ENCODE data around the gene CFAP161. TPM values are rescaled to one million over a fixed set of nuclear protein-coding genes. Genes with fewer than 3 reads are reported as not detected.

The CFAP161 gene
- polyA plus RNA-seq, 1 donor (not counting 4 experiments of a cell fraction or from before 2014, with no cell fraction given), result not detected

GRCh38 chr15:81176291-81176893 is 42.3 kb downstream of the CFAP161 start:
- no peak overlapping the region for H2AFZ ChIP-seq (ENCODE audit: control insufficient read depth, low read length)
- H3K4me3 ChIP-seq (ENCODE audit: control insufficient read depth in 2 of 3, extremely low read depth in 1 of 3, insufficient read depth in 2 of 3, low read depth in 1 of 3, low read length in 3 of 3), result no peak overlapping the region
- no peaks in the 10 kb centered on the region for H3K36me3 ChIP-seq (ENCODE audit: control insufficient read depth in 2 of 2, extremely low read depth in 1 of 2, insufficient read depth in 2 of 2, low read length in 2 of 2)
- TF ChIP-seq EZH2 (IDR thresholded peaks at IDR 0.05; ENCODE audit: low read length) (no peak), CTCF (optimal IDR thresholded peaks at IDR 0.05 in 1 of 3, IDR thresholded peaks at IDR 0.05 in 1 of 3, conservative IDR thresholded peaks at IDR 0.05 in 1 of 3; ENCODE audit: extremely low read depth in 1 of 3, insufficient read depth in 2 of 3, low read length in 3 of 3) (no peak)
- FAIRE-seq, result no peak
- H3K9me1 ChIP-seq (ENCODE audit: control insufficient read depth, extremely low read depth, insufficient read depth, low read length), result no peaks in the 10 kb centered on the region
- no peaks in the 10 kb centered on the region for H3K79me2 ChIP-seq (ENCODE audit: control insufficient read depth, insufficient read depth, low read length)
- H3K9me3 ChIP-seq (ENCODE audit: control insufficient read depth, low read depth, low read length), result no peaks in the 10 kb centered on the region
- H3K27me3 ChIP-seq (ENCODE audit: control insufficient read depth, extremely low read depth, insufficient read depth, low read length), result no peaks in the 10 kb centered on the region
- H3K4me1 ChIP-seq (ENCODE audit: control insufficient read depth, extremely low read depth, insufficient read depth, low read length), result no peaks in the 10 kb centered on the region
- no peak overlapping the region for H3K9ac ChIP-seq (ENCODE audit: control insufficient read depth, extremely low read depth, insufficient read depth, low read length)
- no peak overlapping the region for H3K27ac ChIP-seq (ENCODE audit: control insufficient read depth, insufficient read depth, low read length)
- H3K4me2 ChIP-seq (ENCODE audit: control insufficient read depth, extremely low read depth, insufficient read depth, low read depth, low read length), result no peak overlapping the region
- dilution Hi-C loops (cut with MboI; ENCODE audit: extremely low pct_ligation_motif_present, low sequenced_read_pairs), result no loop called here
- DNase-seq (ENCODE audit: low read depth, low spot score), result no peak
- no peaks in the 10 kb centered on the region for H4K20me1 ChIP-seq (ENCODE audit: control insufficient read depth, extremely low read depth, insufficient read depth, low read length)

GRCh38 chr15:81178365-81178764 is 44.3 kb downstream of the CFAP161 start:
- dilution Hi-C loops (cut with MboI; ENCODE audit: extremely low pct_ligation_motif_present, low sequenced_read_pairs), result no loop called here
- H3K9me3 ChIP-seq (ENCODE audit: control insufficient read depth, low read depth, low read length), result no peaks in the 10 kb centered on the region
- FAIRE-seq, result no peak
- no peak overlapping the region for H3K4me3 ChIP-seq (ENCODE audit: control insufficient read depth in 2 of 3, extremely low read depth in 1 of 3, insufficient read depth in 2 of 3, low read depth in 1 of 3, low read length in 3 of 3)
- H4K20me1 ChIP-seq (ENCODE audit: control insufficient read depth, extremely low read depth, insufficient read depth, low read length), result no peaks in the 10 kb centered on the region
- no peak overlapping the region for H3K27ac ChIP-seq (ENCODE audit: control insufficient read depth, insufficient read depth, low read length)
- H3K36me3 ChIP-seq (ENCODE audit: control insufficient read depth in 2 of 2, extremely low read depth in 1 of 2, insufficient read depth in 2 of 2, low read length in 2 of 2), result no peaks in the 10 kb centered on the region
- H2AFZ ChIP-seq (ENCODE audit: control insufficient read depth, low read length), result no peak overlapping the region
- DNase-seq (ENCODE audit: low read depth, low spot score), result no peak
- H3K4me2 ChIP-seq (ENCODE audit: control insufficient read depth, extremely low read depth, insufficient read depth, low read depth, low read length), result no peak overlapping the region
- no peaks in the 10 kb centered on the region for H3K4me1 ChIP-seq (ENCODE audit: control insufficient read depth, extremely low read depth, insufficient read depth, low read length)
- peaks cover 6% of the 10 kb centered on the region for H3K27me3 ChIP-seq (ENCODE audit: control insufficient read depth, extremely low read depth, insufficient read depth, low read length)
- no peak overlapping the region for H3K9ac ChIP-seq (ENCODE audit: control insufficient read depth, extremely low read depth, insufficient read depth, low read length)
- no peaks in the 10 kb centered on the region for H3K9me1 ChIP-seq (ENCODE audit: control insufficient read depth, extremely low read depth, insufficient read depth, low read length)
- H3K79me2 ChIP-seq (ENCODE audit: control insufficient read depth, insufficient read depth, low read length), result no peaks in the 10 kb centered on the region
- TF ChIP-seq CTCF (optimal IDR thresholded peaks at IDR 0.05 in 1 of 3, IDR thresholded peaks at IDR 0.05 in 1 of 3, conservative IDR thresholded peaks at IDR 0.05 in 1 of 3; ENCODE audit: extremely low read depth in 1 of 3, insufficient read depth in 2 of 3, low read length in 3 of 3) (no peak), EZH2 (IDR thresholded peaks at IDR 0.05; ENCODE audit: low read length) (no peak)
